ENCODE results near the gene ACOX2.

ACOX2 gene

DNA sequence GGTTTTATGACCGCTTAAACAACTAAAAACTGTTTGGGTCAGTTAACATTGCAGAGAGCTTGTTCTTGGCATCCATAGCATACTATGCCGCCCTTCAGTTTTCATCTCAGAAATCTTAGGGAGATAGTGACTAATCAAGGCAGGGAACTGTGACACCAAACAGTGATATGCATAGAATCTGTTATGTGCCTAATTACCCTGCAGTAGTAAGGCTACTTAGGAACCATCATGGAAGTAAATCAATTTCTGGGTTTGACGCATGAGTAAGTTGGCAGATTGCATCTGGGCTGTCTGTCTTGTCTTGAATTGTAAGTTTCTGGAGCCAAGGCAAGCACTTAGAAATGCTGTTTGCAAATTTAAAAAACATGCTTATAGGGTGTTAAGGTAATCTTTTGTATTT is 22.6 kb downstream of the ACOX2 start:
- TF ChIP-seq EZH2phosphoT487 (IDR thresholded peaks at IDR 0.05; ENCODE audit: low read depth) = no peak
- TF ChIP-seq, protein P1, sequence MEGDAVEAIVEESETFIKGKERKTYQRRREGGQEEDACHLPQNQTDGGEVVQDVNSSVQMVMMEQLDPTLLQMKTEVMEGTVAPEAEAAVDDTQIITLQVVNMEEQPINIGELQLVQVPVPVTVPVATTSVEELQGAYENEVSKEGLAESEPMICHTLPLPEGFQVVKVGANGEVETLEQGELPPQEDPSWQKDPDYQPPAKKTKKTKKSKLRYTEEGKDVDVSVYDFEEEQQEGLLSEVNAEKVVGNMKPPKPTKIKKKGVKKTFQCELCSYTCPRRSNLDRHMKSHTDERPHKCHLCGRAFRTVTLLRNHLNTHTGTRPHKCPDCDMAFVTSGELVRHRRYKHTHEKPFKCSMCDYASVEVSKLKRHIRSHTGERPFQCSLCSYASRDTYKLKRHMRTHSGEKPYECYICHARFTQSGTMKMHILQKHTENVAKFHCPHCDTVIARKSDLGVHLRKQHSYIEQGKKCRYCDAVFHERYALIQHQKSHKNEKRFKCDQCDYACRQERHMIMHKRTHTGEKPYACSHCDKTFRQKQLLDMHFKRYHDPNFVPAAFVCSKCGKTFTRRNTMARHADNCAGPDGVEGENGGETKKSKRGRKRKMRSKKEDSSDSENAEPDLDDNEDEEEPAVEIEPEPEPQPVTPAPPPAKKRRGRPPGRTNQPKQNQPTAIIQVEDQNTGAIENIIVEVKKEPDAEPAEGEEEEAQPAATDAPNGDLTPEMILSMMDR (IDR thresholded peaks at IDR 0.05; ENCODE audit: low read depth, low read length) = no peak
- Histone ChIP-seq H3K9ac (ENCODE audit: low read length) (no peak overlapping the region), H3K27me3 (ENCODE audit: low read depth, low read length) (peaks cover 3% of the 10 kb centered on the region; the same call in 1 of the 2 replicates)

DNA sequence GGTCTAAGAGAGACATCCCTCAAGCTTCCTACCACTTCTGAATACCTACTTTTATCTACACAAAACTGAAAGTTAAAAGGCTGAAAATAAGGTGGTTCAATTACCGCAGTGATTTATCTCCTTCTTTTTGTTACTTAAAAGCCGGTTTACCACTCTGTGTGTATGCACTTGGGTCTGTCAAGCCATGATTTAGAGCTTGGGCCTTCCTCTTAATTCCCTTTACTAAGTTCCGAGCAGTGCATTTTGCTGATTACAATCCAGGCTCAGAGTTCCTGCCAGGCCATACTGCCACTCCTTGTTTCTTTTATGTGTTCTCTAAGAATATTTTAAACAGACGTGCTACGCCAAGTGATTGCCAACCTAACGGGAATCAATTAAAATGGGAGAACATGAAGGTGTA is 28.6 kb downstream of the ACOX2 start:
- Histone ChIP-seq H3K9me3 (ENCODE audit: insufficient read depth, low read length) (no peaks in the 10 kb centered on the region), H3K27ac (ENCODE audit: low read length) (no peak overlapping the region), H2AFZ (ENCODE audit: low read depth, low read length) (no peak overlapping the region), H3K4me1 (ENCODE audit: low read length) (no peaks in the 10 kb centered on the region), H3K27me3 (ENCODE audit: low read depth, low read length) (no peaks in the 10 kb centered on the region), H4K20me1 (ENCODE audit: insufficient read depth, low read length) (no peaks in the 10 kb centered on the region), H3K4me3 (ENCODE audit: low read length) (no peak overlapping the region), H3K79me2 (ENCODE audit: low read length) (no peaks in the 10 kb centered on the region), H3K36me3 (replicated peaks; ENCODE audit: low read depth, low read length) (no peaks in the 10 kb centered on the region), H3K9ac (ENCODE audit: low read length) (no peak overlapping the region), H3K4me2 (ENCODE audit: low read length) (no peak overlapping the region)
- TF ChIP-seq, protein P1 (IDR thresholded peaks at IDR 0.05; ENCODE audit: low read depth, low read length) = no peak
- no peak for TF ChIP-seq EZH2phosphoT487 (IDR thresholded peaks at IDR 0.05; ENCODE audit: low read depth)

More for the DNA sequence above, 22.6 kb downstream of the ACOX2 start:
- Histone ChIP-seq H3K4me1 (ENCODE audit: low read length) (no peaks in the 10 kb centered on the region), H2AFZ (ENCODE audit: low read depth, low read length) (no peak overlapping the region), H4K20me1 (ENCODE audit: insufficient read depth, low read length) (no peaks in the 10 kb centered on the region), H3K27ac (ENCODE audit: low read length) (no peak overlapping the region), H3K79me2 (ENCODE audit: low read length) (no peaks in the 10 kb centered on the region), H3K4me2 (ENCODE audit: low read length) (no peak overlapping the region), H3K36me3 (replicated peaks; ENCODE audit: low read depth, low read length) (no peaks in the 10 kb centered on the region), H3K4me3 (ENCODE audit: low read length) (no peak overlapping the region), H3K9me3 (ENCODE audit: insufficient read depth, low read length) (no peaks in the 10 kb centered on the region)

DNA sequence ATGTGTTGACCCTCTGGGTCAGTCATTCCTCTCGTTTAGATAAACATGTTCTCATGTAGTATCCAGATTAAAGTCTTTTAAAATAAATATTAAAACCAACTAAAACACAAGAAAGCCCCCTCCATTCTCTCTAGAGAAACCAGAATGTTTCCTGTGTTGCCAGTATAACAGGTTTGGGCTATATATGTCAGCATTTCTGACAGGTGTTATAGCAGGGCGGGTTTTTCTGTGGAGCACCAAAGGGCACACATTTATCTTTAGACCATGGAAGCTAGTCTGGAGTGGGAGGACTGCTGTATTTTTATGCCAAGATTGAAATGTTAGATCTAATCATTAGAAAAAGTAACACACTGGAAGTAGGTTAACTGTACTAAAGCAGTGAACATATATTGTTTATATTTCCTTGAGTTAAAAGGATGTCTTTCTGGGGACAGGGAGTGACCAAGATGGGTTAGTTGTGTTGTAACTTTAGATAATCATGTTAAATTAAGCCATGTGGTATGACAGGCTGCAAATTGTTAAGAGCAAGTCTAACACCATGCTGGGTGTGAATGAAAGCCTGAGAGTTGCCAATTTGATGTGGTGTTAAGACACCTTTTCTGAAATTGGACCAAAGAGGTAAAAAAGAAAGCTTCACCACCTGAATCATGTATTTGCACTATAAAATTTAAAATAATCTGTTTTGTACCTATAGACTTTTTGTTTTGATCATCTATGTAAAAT is 29.5 kb downstream of the ACOX2 start:
- H4K20me1 ChIP-seq (ENCODE audit: insufficient read depth, low read length) = no peaks in the 10 kb centered on the region
- H3K36me3 ChIP-seq (replicated peaks; ENCODE audit: low read depth, low read length) = peaks cover 5% of the 10 kb centered on the region
- no peak overlapping the region for H3K27ac ChIP-seq (ENCODE audit: low read length)
- no peak for TF ChIP-seq EZH2phosphoT487 (IDR thresholded peaks at IDR 0.05; ENCODE audit: low read depth)
- TF ChIP-seq, protein P1 (IDR thresholded peaks at IDR 0.05; ENCODE audit: low read depth, low read length) = no peak
- H2AFZ ChIP-seq (ENCODE audit: low read depth, low read length) = no peak overlapping the region
- H3K27me3 ChIP-seq (ENCODE audit: low read depth, low read length) = no peaks in the 10 kb centered on the region
- no peak overlapping the region for H3K4me3 ChIP-seq (ENCODE audit: low read length)
- H3K79me2 ChIP-seq (ENCODE audit: low read length) = no peaks in the 10 kb centered on the region; the same call in 1 of the 2 replicates
- no peak overlapping the region for H3K4me2 ChIP-seq (ENCODE audit: low read length)
- no peaks in the 10 kb centered on the region for H3K4me1 ChIP-seq (ENCODE audit: low read length)
- no peaks in the 10 kb centered on the region for H3K9me3 ChIP-seq (ENCODE audit: insufficient read depth, low read length)
- no peak overlapping the region for H3K9ac ChIP-seq (ENCODE audit: low read length)

DNA sequence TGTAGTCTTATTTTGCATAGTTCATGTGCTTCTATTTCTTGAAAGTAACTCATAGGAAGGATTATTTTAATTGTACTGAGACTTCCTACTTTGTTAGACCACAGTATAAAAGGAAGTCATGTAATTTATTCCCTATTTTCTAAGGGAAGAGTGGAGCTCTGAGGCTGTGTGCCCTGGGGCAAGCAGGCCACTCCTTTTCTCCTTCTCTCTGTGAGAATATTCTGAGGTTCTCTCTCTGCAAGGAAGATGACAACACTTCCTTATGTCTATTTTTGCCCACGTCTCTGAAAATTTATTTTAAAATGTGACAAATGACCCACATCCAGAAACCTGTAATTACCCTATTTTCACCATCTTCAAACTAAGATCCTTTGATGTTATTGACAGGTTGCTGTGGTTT is 34.1 kb downstream of the ACOX2 start:
- H3K36me3 ChIP-seq (replicated peaks; ENCODE audit: low read depth, low read length) = peaks cover 19% of the 10 kb centered on the region

More for the DNA sequence above, 34.1 kb downstream of the ACOX2 start:
- H3K4me1 ChIP-seq (ENCODE audit: low read length) = no peaks in the 10 kb centered on the region
- H3K79me2 ChIP-seq (ENCODE audit: low read length) = peaks cover 13% of the 10 kb centered on the region; the same call in 1 of the 2 replicates
- no peaks in the 10 kb centered on the region for H3K27me3 ChIP-seq (ENCODE audit: low read depth, low read length)
- H2AFZ ChIP-seq (ENCODE audit: low read depth, low read length) = no peak overlapping the region
- TF ChIP-seq, protein P1 (IDR thresholded peaks at IDR 0.05; ENCODE audit: low read depth, low read length) = no peak
- TF ChIP-seq EZH2phosphoT487 (IDR thresholded peaks at IDR 0.05; ENCODE audit: low read depth) = no peak
- no peaks in the 10 kb centered on the region for H3K9me3 ChIP-seq (ENCODE audit: insufficient read depth, low read length)
- H3K4me2 ChIP-seq (ENCODE audit: low read length) = no peak overlapping the region
- H3K27ac ChIP-seq (ENCODE audit: low read length) = no peak overlapping the region
- no peak overlapping the region for H3K4me3 ChIP-seq (ENCODE audit: low read length)
- no peak overlapping the region for H3K9ac ChIP-seq (ENCODE audit: low read length)
- H4K20me1 ChIP-seq (ENCODE audit: insufficient read depth, low read length) = no peaks in the 10 kb centered on the region

All from OCI-LY3 (cell line).